ENCODE measurements around the gene HDC.

HDC gene

GRCh38 chr15:50252556-50252955 lies 13.0 kb downstream of the HDC start:
- DNase-seq (ENCODE audit: low read depth), result no peak

- no peak for DNase-seq (ENCODE audit: low read depth)
These were observed 13.8 kb downstream of the HDC start for GRCh38 chr15:50251638-50252182.

GRCh38 chr15:50250760-50251394 lies 14.6 kb downstream of the HDC start:
- DNase-seq (ENCODE audit: low read depth), result no peak

- DNase-seq (ENCODE audit: low read depth), result no peak
These were observed 15.8 kb downstream of the HDC start for GRCh38 chr15:50249704-50250103.

- no peak for DNase-seq (ENCODE audit: low read depth)
These were observed 16.4 kb downstream of the HDC start for GRCh38 chr15:50248994-50249582.

GRCh38 chr15:50247819-50248655 lies 17.5 kb downstream of the HDC start:
- no peak for DNase-seq (ENCODE audit: low read depth)

- no peak for DNase-seq (ENCODE audit: low read depth)
These were observed 18.9 kb downstream of the HDC start for GRCh38 chr15:50246631-50247030.

- DNase-seq (ENCODE audit: low read depth), result no peak
These were observed 20.4 kb downstream of the HDC start for GRCh38 chr15:50244959-50245624.

GRCh38 chr15:50244153-50244552 lies 21.4 kb downstream of the HDC start:
- no peak for DNase-seq (ENCODE audit: low read depth)

- DNase-seq (ENCODE audit: low read depth), result no peak
These were observed 23.7 kb downstream of the HDC start for GRCh38 chr15:50241684-50242450.

- no peak for DNase-seq (ENCODE audit: low read depth)
These were observed 27.3 kb downstream of the HDC start for GRCh38 chr15:50238255-50238654.

GRCh38 chr15:50236433-50236832 lies 29.1 kb downstream of the HDC start:
- no peak for DNase-seq (ENCODE audit: low read depth)

GRCh38 chr15:50235794-50236193 lies 29.7 kb downstream of the HDC start:
- no peak for DNase-seq (ENCODE audit: low read depth)

- no peak for DNase-seq (ENCODE audit: low read depth)
These were observed 30.8 kb downstream of the HDC start for GRCh38 chr15:50234764-50235163.

GRCh38 chr15:50233192-50233736 lies 32.3 kb downstream of the HDC start:
- DNase-seq (ENCODE audit: low read depth), result no peak

- no peak for DNase-seq (ENCODE audit: low read depth)
These were observed 32.7 kb downstream of the HDC start for GRCh38 chr15:50232791-50233190.

- DNase-seq (ENCODE audit: low read depth), result no peak
These were observed 33.8 kb downstream of the HDC start for GRCh38 chr15:50231761-50232160.

GRCh38 chr15:50229336-50229735 lies 36.2 kb downstream of the HDC start:
- DNase-seq (ENCODE audit: low read depth), result no peak

GRCh38 chr15:50228866-50229265 lies 36.7 kb downstream of the HDC start:
- no peak for DNase-seq (ENCODE audit: low read depth)

- DNase-seq (ENCODE audit: low read depth), result no peak
These were observed 38.5 kb downstream of the HDC start for GRCh38 chr15:50227076-50227475.

GRCh38 chr15:50225938-50226337 lies 39.6 kb downstream of the HDC start:
- no peak for DNase-seq (ENCODE audit: low read depth)
